Subcutaneous adipose tissue (tissue), 4 donors: ENCODE results near the gene TM7SF3. TPM values are rescaled to one million over a fixed set of nuclear protein-coding genes. Genes with fewer than 3 reads are reported as not detected.

Experiments used
- CTCF ChIP-seq: fragments of 450-650 bp; IDR thresholded peaks from one replicate; pipeline ENCODE4 v1.5.1; 2016; ENCODE audit warnings: low read depth, mild to moderate bottlenecking, control low read depth, antibody characterized with exemption, moderate library complexity
- total RNA-seq, 4 donors: library from RNA; depleted of rRNA; stranded (reverse); fragments of >200 nt; gene quantifications; one replicate each; pipeline ENCODE4 v1.1.0, GENCODE V29; 2016

TM7SF3 gene, protein sequence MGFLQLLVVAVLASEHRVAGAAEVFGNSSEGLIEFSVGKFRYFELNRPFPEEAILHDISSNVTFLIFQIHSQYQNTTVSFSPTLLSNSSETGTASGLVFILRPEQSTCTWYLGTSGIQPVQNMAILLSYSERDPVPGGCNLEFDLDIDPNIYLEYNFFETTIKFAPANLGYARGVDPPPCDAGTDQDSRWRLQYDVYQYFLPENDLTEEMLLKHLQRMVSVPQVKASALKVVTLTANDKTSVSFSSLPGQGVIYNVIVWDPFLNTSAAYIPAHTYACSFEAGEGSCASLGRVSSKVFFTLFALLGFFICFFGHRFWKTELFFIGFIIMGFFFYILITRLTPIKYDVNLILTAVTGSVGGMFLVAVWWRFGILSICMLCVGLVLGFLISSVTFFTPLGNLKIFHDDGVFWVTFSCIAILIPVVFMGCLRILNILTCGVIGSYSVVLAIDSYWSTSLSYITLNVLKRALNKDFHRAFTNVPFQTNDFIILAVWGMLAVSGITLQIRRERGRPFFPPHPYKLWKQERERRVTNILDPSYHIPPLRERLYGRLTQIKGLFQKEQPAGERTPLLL
- 10 to 100 TPM; 36.8 to 49.5 (median 44.1) TPM for total RNA-seq

GRCh38 chr12:27014085-27014858 is at the start of gene TM7SF3:
Gene TM7SF3, minus strand, starts transcription at chr12:27014384. Its CDS starts 216 bp downstream, at chr12:27014168.
- TF ChIP-seq CTCF: no peak

- TF ChIP-seq CTCF: no peak
Observed at GRCh38 chr12:27063250-27063851, 49.2 kb upstream of the TM7SF3 start.

DNA sequence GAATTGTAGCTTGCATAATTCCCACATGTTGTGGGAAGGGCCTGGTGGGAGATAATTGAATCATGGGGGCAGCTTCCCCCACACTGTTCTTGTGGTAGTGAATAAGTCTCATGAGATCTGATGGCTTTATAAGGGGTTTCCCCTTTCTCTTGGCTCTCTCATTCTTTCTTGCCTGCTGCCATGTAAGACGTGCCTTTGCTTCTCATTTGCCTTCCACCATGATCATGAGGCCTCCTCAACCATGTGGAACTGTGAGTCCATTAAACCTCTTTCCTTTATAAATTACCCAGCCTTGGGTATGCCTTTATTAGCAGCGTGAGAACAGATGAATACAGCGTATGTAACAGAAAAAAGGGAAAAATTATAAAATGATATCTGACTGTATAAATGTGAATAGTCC is 47.1 kb upstream of the TM7SF3 start:
- TF ChIP-seq CTCF: no peak

DNA sequence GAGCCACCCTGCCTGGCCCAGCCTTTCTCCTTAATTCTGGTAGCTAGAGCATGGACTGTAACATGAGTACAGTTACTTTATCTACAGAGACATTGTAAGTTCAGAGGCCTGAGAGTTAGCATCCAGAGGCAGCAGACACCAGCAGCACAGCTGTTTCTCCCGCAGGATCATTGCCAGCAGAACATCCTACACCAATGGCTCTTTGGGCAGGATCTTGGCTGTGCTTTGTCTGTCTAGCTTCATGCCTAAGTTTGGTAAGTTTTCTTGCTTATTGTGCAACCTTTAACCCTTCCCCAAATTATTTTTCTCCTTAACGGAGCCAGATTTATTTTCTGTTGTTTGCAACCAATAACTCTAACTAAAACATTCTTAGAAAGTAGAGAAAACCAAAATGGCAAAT is 46.6 kb upstream of the TM7SF3 start:
- TF ChIP-seq CTCF: no peak

DNA sequence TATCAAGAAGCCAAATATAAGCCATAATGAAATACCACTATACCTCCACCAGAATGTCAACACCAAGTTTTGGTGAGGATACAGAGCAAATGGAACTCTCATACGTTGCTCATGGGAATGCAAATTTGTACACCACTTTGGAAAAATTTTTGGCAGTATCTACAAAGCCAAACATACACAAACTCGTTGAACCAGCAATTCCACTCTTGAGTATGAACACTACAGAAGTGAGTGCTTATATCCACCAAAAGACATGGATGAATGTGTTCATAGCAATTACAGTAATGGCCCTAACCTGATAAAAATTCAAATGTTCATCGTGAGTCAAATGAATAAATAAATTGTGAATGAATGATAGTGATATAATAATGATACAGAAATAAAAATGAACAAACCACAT is 43.4 kb upstream of the TM7SF3 start:
- no peak for TF ChIP-seq CTCF

DNA sequence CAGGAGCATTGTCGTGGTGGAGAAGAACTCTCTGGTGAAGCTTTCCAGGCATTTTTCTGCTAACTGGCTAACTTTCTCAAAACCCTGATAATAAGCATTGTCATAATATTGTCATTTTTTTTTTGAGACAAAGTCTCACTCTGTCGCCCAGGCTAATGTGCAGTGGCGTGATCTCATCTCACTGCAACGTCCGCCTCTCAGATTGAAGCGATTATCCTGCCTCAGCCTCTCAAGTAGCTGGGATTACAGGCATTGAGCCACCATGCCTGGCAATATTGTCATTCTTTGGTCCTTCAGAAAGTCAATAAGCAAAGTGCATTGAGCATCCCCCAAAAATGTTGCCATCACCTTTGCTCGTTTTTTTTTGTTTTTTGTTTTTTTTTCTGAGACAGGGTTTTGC is 41.8 kb upstream of the TM7SF3 start:
- TF ChIP-seq CTCF: no peak

DNA sequence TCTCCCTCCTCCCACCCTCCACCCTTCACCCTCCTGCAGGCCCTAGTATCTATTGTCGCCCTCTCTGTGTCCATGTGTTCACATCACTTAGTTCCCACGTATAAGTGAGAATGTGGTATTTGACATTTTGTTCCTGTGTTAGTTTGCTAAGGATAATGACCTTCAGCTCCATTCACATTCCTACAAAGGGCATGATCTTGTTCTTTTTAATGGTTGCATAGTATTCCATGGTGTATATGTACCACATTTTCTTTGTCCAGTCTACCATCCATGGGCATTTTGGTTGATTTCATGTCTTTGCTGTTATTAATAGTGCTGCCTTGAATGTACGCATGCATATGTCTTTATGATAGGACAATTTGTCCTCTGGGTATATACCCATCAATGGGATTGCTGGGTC is 38.6 kb upstream of the TM7SF3 start:
- no peak for TF ChIP-seq CTCF
